LHCN-M2 (cell line): ENCODE results near the gene CA10. TPM values are rescaled to one million over a fixed set of nuclear protein-coding genes. Genes with fewer than 3 reads are reported as not detected.

ENCODE experiments used
- DNase-seq: peaks from one replicate; pipeline ENCODE4 v3.0.0-alpha.2; 2012; ENCODE audit warnings: low read depth
- total RNA-seq: library from RNA; depleted of rRNA; stranded (reverse); fragments of >200 nt; gene quantifications from 2 replicates; pipeline ENCODE4 v1.2.3, GENCODE V29; 2014

The CA10 gene
- total RNA-seq, 1 experiment from 2014 or later, result not detected

- DNase-seq, result no peak
Measured at GRCh38 chr17:51770027-51770759, 388.3 kb downstream of the CA10 start.

GRCh38 chr17:51769231-51769630, 389.3 kb downstream of the CA10 start:
- no peak for DNase-seq

GRCh38 chr17:51768706-51769105, 389.8 kb downstream of the CA10 start:
- DNase-seq, result no peak

- no peak for DNase-seq
Measured at GRCh38 chr17:51767287-51767686, 391.2 kb downstream of the CA10 start.

GRCh38 chr17:51765282-51766135, 393.0 kb downstream of the CA10 start:
- DNase-seq, result no peak

- DNase-seq, result peak; percentile 52
Measured at GRCh38 chr17:51764387-51764971, 394.0 kb downstream of the CA10 start.

GRCh38 chr17:51763058-51763457, 395.5 kb downstream of the CA10 start:
- DNase-seq, result no peak

GRCh38 chr17:51761105-51761504, 397.4 kb downstream of the CA10 start:
- no peak for DNase-seq

GRCh38 chr17:51759260-51759659, 399.3 kb downstream of the CA10 start:
- DNase-seq, result no peak

GRCh38 chr17:51751072-51751471, 407.4 kb downstream of the CA10 start:
- DNase-seq, result no peak

- DNase-seq, result no peak
Measured at GRCh38 chr17:51748749-51749604, 409.5 kb downstream of the CA10 start.

GRCh38 chr17:51746421-51746820, 412.1 kb downstream of the CA10 start:
- no peak for DNase-seq

- no peak for DNase-seq
Measured at GRCh38 chr17:51745993-51746392, 412.5 kb downstream of the CA10 start.

GRCh38 chr17:51743477-51743876, 415.0 kb downstream of the CA10 start:
- no peak for DNase-seq

- no peak for DNase-seq
Measured at GRCh38 chr17:51742571-51742970, 415.9 kb downstream of the CA10 start.

- DNase-seq, result no peak
Measured at GRCh38 chr17:51741458-51741857, 417.1 kb downstream of the CA10 start.

- DNase-seq, result no peak
Measured at GRCh38 chr17:51740531-51740930, 418.0 kb downstream of the CA10 start.

- DNase-seq, result no peak
Measured at GRCh38 chr17:51739245-51739886, 419.1 kb downstream of the CA10 start.

- DNase-seq, result no peak
Measured at GRCh38 chr17:51736356-51736755, 422.2 kb downstream of the CA10 start.

GRCh38 chr17:51734976-51735375, 423.5 kb downstream of the CA10 start:
- DNase-seq, result no peak

- no peak for DNase-seq
Measured at GRCh38 chr17:51734462-51734861, 424.1 kb downstream of the CA10 start.
